Measurements from ENCODE around the gene RHBDL3.

DNA sequence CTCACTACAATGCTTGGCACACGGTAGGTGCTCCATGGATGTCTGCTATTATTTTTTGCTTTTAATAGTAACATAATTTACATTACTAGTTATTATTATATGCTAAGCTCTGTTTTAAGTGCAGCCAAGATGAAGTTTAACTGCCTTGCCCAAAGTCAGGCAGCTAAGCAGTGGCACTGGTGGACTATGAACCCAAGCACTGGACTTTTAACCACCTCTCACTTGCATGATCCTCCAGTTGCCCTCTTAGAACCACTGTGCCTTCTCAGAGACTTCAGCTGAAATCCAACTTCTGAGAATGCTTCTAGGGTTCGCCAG lies 82.8 kb downstream of the RHBDL3 start:
- TF ChIP-seq POLR2A (IDR thresholded peaks at IDR 0.05) (no peak), CTCF (IDR thresholded peaks at IDR 0.05) (no peak)
